H9 (cell line): Measurements from ENCODE around the gene LRRK2. TPM values are rescaled to one million over a fixed set of nuclear protein-coding genes. Genes with fewer than 3 reads are reported as not detected.

Experiments
- DNase-seq: peaks from one replicate; pipeline ENCODE4 v3.0.0-alpha.2; 2017
- H2AFZ ChIP-seq: one replicate; pipeline ENCODE4 v1.6.1; 2013; ENCODE audit warnings: mild to moderate bottlenecking, low read length, control low read depth, moderate library complexity
- H2AK5ac ChIP-seq: 2 replicates; pipeline ENCODE4 v1.6.1; 2013; ENCODE audit warnings: low read length, control low read depth, mixed read lengths; ENCODE audit not compliant: insufficient read length
- H2BK120ac ChIP-seq: one replicate; pipeline ENCODE4 v1.6.1; 2013; ENCODE audit warnings: low read depth, mild to moderate bottlenecking, low read length, control low read depth, inconsistent platforms; ENCODE audit not compliant: poor library complexity, severe bottlenecking
- H2BK12ac ChIP-seq: 2 replicates; pipeline ENCODE4 v1.6.1; 2013; ENCODE audit warnings: low read length, control low read depth, mixed read lengths, low read depth; ENCODE audit not compliant: insufficient read length
- H2BK15ac ChIP-seq: 2 replicates; pipeline ENCODE4 v1.6.1; 2013; ENCODE audit warnings: low read depth, low read length, control low read depth
- H2BK20ac ChIP-seq: one replicate; pipeline ENCODE4 v1.6.1; 2013; ENCODE audit warnings: low read depth, mild to moderate bottlenecking, low read length, control low read depth, inconsistent platforms; ENCODE audit not compliant: poor library complexity, severe bottlenecking
- H2BK5ac ChIP-seq: 2 replicates; pipeline ENCODE4 v1.6.1; 2013; ENCODE audit warnings: low read length, control low read depth, mixed read lengths; ENCODE audit not compliant: insufficient read length
- H3K14ac ChIP-seq: 2 replicates; pipeline ENCODE4 v1.6.1; 2013; ENCODE audit warnings: low read length, control low read depth; ENCODE audit not compliant: insufficient read depth
- H3K18ac ChIP-seq: 2 replicates; pipeline ENCODE4 v1.6.1; 2013; ENCODE audit warnings: low read depth, mild to moderate bottlenecking, mixed read lengths, low read length, control low read depth; ENCODE audit not compliant: insufficient read length
- H3K23ac ChIP-seq: 2 replicates; pipeline ENCODE4 v1.6.1; 2013; ENCODE audit warnings: low read length, control low read depth, mixed read lengths, low read depth; ENCODE audit not compliant: insufficient read length
- H3K23me2 ChIP-seq: 2 replicates; pipeline ENCODE4 v1.6.1; 2013; ENCODE audit warnings: low read depth, mild to moderate bottlenecking, mixed read lengths, low read length, control low read depth; ENCODE audit not compliant: insufficient read length, poor library complexity, severe bottlenecking
- H3K27ac ChIP-seq: 2 replicates; pipeline ENCODE4 v1.5.1; 2013; ENCODE audit warnings: low read length, control low read depth, mixed read lengths, low read depth; ENCODE audit not compliant: insufficient read length
- H3K27me3 ChIP-seq: 2 replicates; pipeline ENCODE4 v1.6.1; 2013; ENCODE audit warnings: low read length, control low read depth, inconsistent platforms; ENCODE audit not compliant: insufficient read depth
- H3K4ac ChIP-seq: 2 replicates; pipeline ENCODE4 v1.6.1; 2013; ENCODE audit warnings: low read depth, mild to moderate bottlenecking, control low read depth, inconsistent platforms, low read length, moderate library complexity
- H3K4me1 ChIP-seq: 2 replicates; pipeline ENCODE4 v1.6.1; 2013; ENCODE audit warnings: low read length, control low read depth, inconsistent platforms; ENCODE audit not compliant: insufficient read depth
- H3K4me2 ChIP-seq: 2 replicates; pipeline ENCODE4 v1.6.1; 2013; ENCODE audit warnings: low read length, control low read depth, mixed read lengths; ENCODE audit not compliant: insufficient read length, insufficient read depth
- H3K56ac ChIP-seq: 2 replicates; pipeline ENCODE4 v1.6.1; 2013; ENCODE audit warnings: low read depth, mild to moderate bottlenecking, mixed read lengths, low read length, control low read depth; ENCODE audit not compliant: insufficient read length
- H3K79me1 ChIP-seq: 2 replicates; pipeline ENCODE4 v1.6.1; 2013; ENCODE audit warnings: low read depth, mild to moderate bottlenecking, moderate library complexity, low read length, control low read depth, inconsistent platforms; ENCODE audit not compliant: insufficient read depth, poor library complexity, severe bottlenecking
- H3K79me2 ChIP-seq: 2 replicates; pipeline ENCODE4 v1.6.1; 2013; ENCODE audit warnings: low read length, control low read depth, inconsistent platforms; ENCODE audit not compliant: insufficient read depth
- H3K9ac ChIP-seq: 2 replicates; pipeline ENCODE4 v1.6.1; 2013; ENCODE audit warnings: low read length, control low read depth, mixed read lengths; ENCODE audit not compliant: insufficient read length; ENCODE audit errors: extremely low read depth
- H3K9me3 ChIP-seq: one replicate; pipeline ENCODE4 v1.6.1; 2013; ENCODE audit warnings: low read depth, low read length, inconsistent platforms; ENCODE audit not compliant: control insufficient read depth
- H3T11ph ChIP-seq: one replicate; pipeline ENCODE4 v1.6.1; 2013; ENCODE audit warnings: mild to moderate bottlenecking, low read length, control low read depth, inconsistent platforms
- H4K20me1 ChIP-seq: one replicate; pipeline ENCODE4 v1.6.1; 2013; ENCODE audit not compliant: control insufficient read depth, insufficient read length, insufficient read depth
- H4K5ac ChIP-seq: 2 replicates; pipeline ENCODE4 v1.6.1; 2013; ENCODE audit warnings: low read depth, mild to moderate bottlenecking, mixed read lengths, low read length, control low read depth; ENCODE audit not compliant: insufficient read length
- H4K8ac ChIP-seq: replicated peaks from 2 replicates; pipeline ENCODE4 v1.6.1; 2013; ENCODE audit warnings: low read length, control low read depth, mixed read lengths, low read depth; ENCODE audit not compliant: insufficient read length
- H4K91ac ChIP-seq: 2 replicates; pipeline ENCODE4 v1.6.1; 2013; ENCODE audit warnings: low read depth, mild to moderate bottlenecking, moderate library complexity, mixed read lengths, low read length, control low read depth; ENCODE audit not compliant: insufficient read length
- H3K27ac Mint-ChIP-seq, 3 experiments: 2 replicates in 2 of 3; 3 replicates in 1 of 3; pipeline ENCODE4 v1.8.0; 2020 to 2021; ENCODE audit warnings: mixed read lengths in 3 of 3, mild to moderate bottlenecking in 1 of 3, moderate library complexity in 1 of 3
- H3K27me3 Mint-ChIP-seq: 2 replicates; pipeline ENCODE4 v1.8.0; 2021; ENCODE audit warnings: low read depth, mild to moderate bottlenecking, moderate library complexity, mixed read lengths
- H3K36me3 Mint-ChIP-seq, 3 experiments: 2 replicates in 2 of 3; 3 replicates in 1 of 3; pipeline ENCODE4 v1.8.0; 2020 to 2021; ENCODE audit warnings: low read depth in 3 of 3, mixed read lengths in 3 of 3; ENCODE audit not compliant: insufficient read depth in 1 of 3
- H3K4me1 Mint-ChIP-seq, 2 experiments: 2 replicates each; pipeline ENCODE4 v1.8.0; 2020; ENCODE audit warnings: mixed read lengths in 2 of 2
- H3K4me3 Mint-ChIP-seq, 2 experiments: 2 replicates in 1 of 2; 3 replicates in 1 of 2; pipeline ENCODE4 v1.8.0; 2020 to 2021; ENCODE audit warnings: mild to moderate bottlenecking in 2 of 2, mixed read lengths in 2 of 2, moderate library complexity in 1 of 2
- H3K9me3 Mint-ChIP-seq, 2 experiments: 2 replicates in 1 of 2; 3 replicates in 1 of 2; pipeline ENCODE4 v1.8.0; 2020; ENCODE audit warnings: mild to moderate bottlenecking in 2 of 2, mixed read lengths in 2 of 2, moderate library complexity in 1 of 2
- WGBS: extraction: QIAGEN DNeasy Blood & Tissue Kit; methylation state at CpG from one replicate; pipeline ENCODE4 v1.1.7; 2013; ENCODE audit warnings: missing lambda C conversion rate, low lambda C conversion rate, mixed read lengths; ENCODE audit not compliant: insufficient read length; ENCODE audit errors: extremely low coverage; 5-methylcytosine and 5-hydroxymethylcytosine counted together
- total RNA-seq: library from RNA; stranded (reverse); gene quantifications from 2 replicates; pipeline ENCODE4 v1.2.1, GENCODE V29; 2021
- TF ChIP-seq, protein P1 (sequence below): fragments of 200-600 bp; sonication (generic); conservative IDR thresholded peaks from 3 replicates; pipeline ENCODE4 v1.8.0; 2021; ENCODE audit warnings: antibody characterized with exemption, mild to moderate bottlenecking

Gene LRRK2
- total RNA-seq, 1 experiment from 2014 or later, result 0.17 TPM

DNA sequence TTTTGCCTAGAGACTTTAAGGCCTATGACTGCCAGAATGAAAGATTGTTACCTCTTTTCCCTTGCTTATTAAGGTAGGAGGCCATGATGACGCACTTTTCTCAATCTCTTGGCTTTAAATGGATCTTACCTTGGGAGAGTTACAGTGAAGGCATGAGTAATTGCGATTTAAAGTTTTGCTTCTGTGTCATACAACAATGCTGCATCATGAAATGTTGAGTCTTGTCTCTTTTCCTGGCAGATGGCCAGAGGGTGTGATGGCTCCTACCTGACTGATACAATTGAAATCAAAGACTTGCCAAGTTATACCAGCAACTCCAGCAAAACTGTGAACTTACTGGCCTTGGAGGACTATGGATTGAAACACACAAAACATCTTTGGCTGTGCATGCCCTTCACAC is 17.2 kb upstream of the LRRK2 start:
- Histone ChIP-seq H3K27ac (no peak overlapping the region), H2BK12ac (no peak overlapping the region), H2AFZ (no peak overlapping the region), H3K56ac (no peak overlapping the region), H3K23ac (no peak overlapping the region), H3K14ac (no peak overlapping the region), H4K91ac (no peak overlapping the region), H3K23me2 (no peaks in the 10 kb centered on the region), H3K27me3 (no peaks in the 10 kb centered on the region), H3K9ac (no peak overlapping the region), H3K79me1 (no peaks in the 10 kb centered on the region), H4K5ac (no peak overlapping the region), H3T11ph (no peak overlapping the region), H3K18ac (no peak overlapping the region), H3K4me2 (no peak overlapping the region), H3K9me3 (no peaks in the 10 kb centered on the region), H3K79me2 (no peaks in the 10 kb centered on the region), H4K8ac (no peak overlapping the region), H3K4ac (no peak overlapping the region), H4K20me1 (no peaks in the 10 kb centered on the region), H2AK5ac (no peak overlapping the region), H3K4me1 (no peaks in the 10 kb centered on the region), H2BK5ac (no peak overlapping the region), H2BK15ac (no peak overlapping the region), H2BK120ac (no peak overlapping the region), H2BK20ac (no peak overlapping the region)
- Mint-ChIP-seq H3K36me3 (peaks cover 0 to 5% (median 0%) of the 10 kb centered on the region in 3 experiments; a peak in 2 of 7 replicates), H3K27ac (no peak overlapping the region), H3K4me3 (no peak overlapping the region), H3K27me3 (no peaks in the 10 kb centered on the region), H3K9me3 (peaks cover 7 to 9% of the 10 kb centered on the region in 2 experiments), H3K4me1 (peaks cover 2 to 3% of the 10 kb centered on the region in 2 experiments; a peak in 1 of 4 replicates)
- TF ChIP-seq, protein P1, sequence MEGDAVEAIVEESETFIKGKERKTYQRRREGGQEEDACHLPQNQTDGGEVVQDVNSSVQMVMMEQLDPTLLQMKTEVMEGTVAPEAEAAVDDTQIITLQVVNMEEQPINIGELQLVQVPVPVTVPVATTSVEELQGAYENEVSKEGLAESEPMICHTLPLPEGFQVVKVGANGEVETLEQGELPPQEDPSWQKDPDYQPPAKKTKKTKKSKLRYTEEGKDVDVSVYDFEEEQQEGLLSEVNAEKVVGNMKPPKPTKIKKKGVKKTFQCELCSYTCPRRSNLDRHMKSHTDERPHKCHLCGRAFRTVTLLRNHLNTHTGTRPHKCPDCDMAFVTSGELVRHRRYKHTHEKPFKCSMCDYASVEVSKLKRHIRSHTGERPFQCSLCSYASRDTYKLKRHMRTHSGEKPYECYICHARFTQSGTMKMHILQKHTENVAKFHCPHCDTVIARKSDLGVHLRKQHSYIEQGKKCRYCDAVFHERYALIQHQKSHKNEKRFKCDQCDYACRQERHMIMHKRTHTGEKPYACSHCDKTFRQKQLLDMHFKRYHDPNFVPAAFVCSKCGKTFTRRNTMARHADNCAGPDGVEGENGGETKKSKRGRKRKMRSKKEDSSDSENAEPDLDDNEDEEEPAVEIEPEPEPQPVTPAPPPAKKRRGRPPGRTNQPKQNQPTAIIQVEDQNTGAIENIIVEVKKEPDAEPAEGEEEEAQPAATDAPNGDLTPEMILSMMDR, result no peak
- DNase-seq, result no peak
- no CpG with 5 or more reads among the region's 2 CpGs for WGBS
